LoVo (cell line): ENCODE measurements around the gene SLC47A2.

ENCODE experiments used
- DNase-seq: peaks from one replicate; pipeline ENCODE4 v3.0.0-alpha.2; 2016; ENCODE audit warnings: low spot score

The SLC47A2 gene

GRCh38 chr17:19747829-19748806 lies 31.7 kb upstream of the SLC47A2 start, which contains the start of gene ALDH3A1:
ALDH3A1 (minus strand) TSS chr17:19748298; CDS start chr17:19745129, 3,169 bp downstream.
- DNase-seq, result peak; percentile 90

GRCh38 chr17:19747159-19747719 lies 30.9 kb upstream of the SLC47A2 start:
- no peak for DNase-seq

- DNase-seq, result no peak
Observed at GRCh38 chr17:19746517-19746916, 30.1 kb upstream of the SLC47A2 start.

GRCh38 chr17:19744922-19745757 lies 28.8 kb upstream of the SLC47A2 start:
- peak; percentile 76 for DNase-seq

GRCh38 chr17:19744492-19744891 lies 28.1 kb upstream of the SLC47A2 start:
- no peak for DNase-seq

GRCh38 chr17:19743101-19744100 lies 27.0 kb upstream of the SLC47A2 start:
- no peak for DNase-seq

GRCh38 chr17:19742495-19742894 lies 26.1 kb upstream of the SLC47A2 start:
- DNase-seq, result no peak

- DNase-seq, result no peak
Observed at GRCh38 chr17:19741832-19742457, 25.6 kb upstream of the SLC47A2 start.

- no peak for DNase-seq
Observed at GRCh38 chr17:19740933-19741332, 24.5 kb upstream of the SLC47A2 start.

- DNase-seq, result no peak
Observed at GRCh38 chr17:19739241-19740201, 23.1 kb upstream of the SLC47A2 start.

GRCh38 chr17:19738757-19739156 lies 22.4 kb upstream of the SLC47A2 start:
- DNase-seq, result no peak

- no peak for DNase-seq
Observed at GRCh38 chr17:19738073-19738449, 21.7 kb upstream of the SLC47A2 start.

- no peak for DNase-seq
Observed at GRCh38 chr17:19737305-19738072, 21.1 kb upstream of the SLC47A2 start.

- DNase-seq, result no peak
Observed at GRCh38 chr17:19736071-19736470, 19.7 kb upstream of the SLC47A2 start.

GRCh38 chr17:19733953-19734526 lies 17.7 kb upstream of the SLC47A2 start:
- peak; percentile 38 for DNase-seq

GRCh38 chr17:19731626-19732025 lies 15.2 kb upstream of the SLC47A2 start:
- no peak for DNase-seq

GRCh38 chr17:19730843-19731242 lies 14.5 kb upstream of the SLC47A2 start:
- DNase-seq, result no peak

- DNase-seq, result no peak
Observed at GRCh38 chr17:19729900-19730299, 13.5 kb upstream of the SLC47A2 start.
